Activated gamma-delta T cell treated with anti-CD3 and anti-CD28 coated beads, Interleukin-2, amount 50 U/mL, for 16 hours (primary cell): Measurements from ENCODE around the gene RPL22.

Experiments
- DNase-seq: peaks from one replicate; pipeline ENCODE4 v3.0.0-alpha.2; 2020; ENCODE audit warnings: low read depth

Gene RPL22

GRCh38 chr1:6200188-6200809 lies 904 bp upstream of the RPL22 start:
- DNase-seq, result no peak

GRCh38 chr1:6198646-6199297 lies 623 bp downstream of the RPL22 start:
- no peak for DNase-seq

- DNase-seq, result no peak
Measured at GRCh38 chr1:6197746-6198427, 1.5 kb downstream of the RPL22 start.

- no peak for DNase-seq
Measured at GRCh38 chr1:6191968-6192367, 7.4 kb downstream of the RPL22 start.

- no peak for DNase-seq
Measured at GRCh38 chr1:6188466-6188865, 10.9 kb downstream of the RPL22 start.

GRCh38 chr1:6185635-6186382 lies 13.6 kb downstream of the RPL22 start:
- DNase-seq, result no peak

GRCh38 chr1:6185151-6185550 lies 14.2 kb downstream of the RPL22 start:
- DNase-seq, result no peak

- no peak for DNase-seq
Measured at GRCh38 chr1:6184083-6184783, 15.2 kb downstream of the RPL22 start.

GRCh38 chr1:6183520-6183989 lies 15.8 kb downstream of the RPL22 start:
- no peak for DNase-seq

GRCh38 chr1:6181347-6181770 lies 18.0 kb downstream of the RPL22 start:
- no peak for DNase-seq

GRCh38 chr1:6180707-6181311 lies 18.6 kb downstream of the RPL22 start:
- DNase-seq, result no peak

GRCh38 chr1:6180268-6180706 lies 19.1 kb downstream of the RPL22 start, which contains the start of gene CHD5:
Gene CHD5, minus strand, starts transcription at chr1:6180321. Its CDS starts 298 bp downstream, at chr1:6180023.
- no peak for DNase-seq

- no peak for DNase-seq
Measured at GRCh38 chr1:6179564-6180175, 19.7 kb downstream of the RPL22 start.

GRCh38 chr1:6178751-6179563 lies 20.4 kb downstream of the RPL22 start:
- no peak for DNase-seq

- DNase-seq, result no peak
Measured at GRCh38 chr1:6177681-6178380, 21.6 kb downstream of the RPL22 start.

GRCh38 chr1:6176779-6177178 lies 22.6 kb downstream of the RPL22 start:
- DNase-seq, result no peak

- DNase-seq, result no peak
Measured at GRCh38 chr1:6175411-6175828, 24.0 kb downstream of the RPL22 start.

GRCh38 chr1:6174621-6175410 lies 24.6 kb downstream of the RPL22 start:
- DNase-seq, result no peak
